ENCODE results near the gene HSD17B13.

DNA sequence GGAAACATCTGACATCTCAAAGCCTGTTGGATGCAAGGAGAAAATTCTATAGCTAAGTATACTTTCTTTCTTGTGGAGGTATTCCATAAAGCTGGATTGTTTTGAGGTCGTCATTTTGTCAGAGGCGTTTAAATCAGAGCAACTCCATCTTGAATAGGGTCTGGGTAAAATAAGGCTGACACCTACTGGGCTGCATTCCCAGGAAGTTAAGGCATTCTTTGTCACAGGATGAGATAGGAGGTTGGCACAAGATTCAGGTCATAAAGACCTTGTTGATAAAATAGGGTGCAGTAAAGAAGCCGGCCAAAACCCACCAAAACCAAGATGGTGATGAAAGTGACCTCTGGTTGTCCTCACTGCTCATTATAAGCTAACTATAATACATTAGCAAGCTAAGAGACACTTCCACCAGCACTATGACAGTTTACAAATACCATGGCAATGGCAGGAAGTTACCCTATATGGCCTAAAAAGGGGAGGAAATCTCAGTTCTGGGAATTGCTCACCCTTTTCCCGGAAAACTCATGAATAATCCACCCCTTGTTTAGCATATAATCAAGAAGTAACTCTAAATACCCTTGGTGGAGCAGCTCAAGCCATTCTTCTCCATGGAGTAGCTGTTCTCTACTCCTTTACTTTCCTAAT, 11.9 kb downstream of the HSD17B13 start:
- TF ChIP-seq, protein P1, sequence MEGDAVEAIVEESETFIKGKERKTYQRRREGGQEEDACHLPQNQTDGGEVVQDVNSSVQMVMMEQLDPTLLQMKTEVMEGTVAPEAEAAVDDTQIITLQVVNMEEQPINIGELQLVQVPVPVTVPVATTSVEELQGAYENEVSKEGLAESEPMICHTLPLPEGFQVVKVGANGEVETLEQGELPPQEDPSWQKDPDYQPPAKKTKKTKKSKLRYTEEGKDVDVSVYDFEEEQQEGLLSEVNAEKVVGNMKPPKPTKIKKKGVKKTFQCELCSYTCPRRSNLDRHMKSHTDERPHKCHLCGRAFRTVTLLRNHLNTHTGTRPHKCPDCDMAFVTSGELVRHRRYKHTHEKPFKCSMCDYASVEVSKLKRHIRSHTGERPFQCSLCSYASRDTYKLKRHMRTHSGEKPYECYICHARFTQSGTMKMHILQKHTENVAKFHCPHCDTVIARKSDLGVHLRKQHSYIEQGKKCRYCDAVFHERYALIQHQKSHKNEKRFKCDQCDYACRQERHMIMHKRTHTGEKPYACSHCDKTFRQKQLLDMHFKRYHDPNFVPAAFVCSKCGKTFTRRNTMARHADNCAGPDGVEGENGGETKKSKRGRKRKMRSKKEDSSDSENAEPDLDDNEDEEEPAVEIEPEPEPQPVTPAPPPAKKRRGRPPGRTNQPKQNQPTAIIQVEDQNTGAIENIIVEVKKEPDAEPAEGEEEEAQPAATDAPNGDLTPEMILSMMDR (IDR thresholded peaks at IDR 0.05): no peak
- TF ChIP-seq POLR2A (IDR thresholded peaks at IDR 0.05; ENCODE audit: low read depth) (no peak), EP300 (IDR thresholded peaks at IDR 0.05) (no peak)

All from esophagus muscularis mucosa (tissue), 4 donors.